Nephron progenitor cell (in vitro differentiated cells): ENCODE data around the gene ZHX3.

Source experiments
- DNase-seq: peaks from one replicate; pipeline ENCODE4 v3.0.0; 2021
- H3K27ac Mint-ChIP-seq: 2 replicates; pipeline ENCODE4 v1.8.0; 2021; ENCODE audit warnings: mild to moderate bottlenecking, moderate library complexity, mixed read lengths
- H3K27me3 Mint-ChIP-seq: 2 replicates; pipeline ENCODE4 v1.8.0; 2021; ENCODE audit warnings: mild to moderate bottlenecking, low read depth, mixed read lengths; ENCODE audit not compliant: poor library complexity
- H3K36me3 Mint-ChIP-seq: 2 replicates; pipeline ENCODE4 v1.8.0; 2021; ENCODE audit warnings: low read depth, mixed read lengths
- H3K4me1 Mint-ChIP-seq: 2 replicates; pipeline ENCODE4 v1.8.0; 2021; ENCODE audit warnings: mixed read lengths
- H3K4me3 Mint-ChIP-seq: 2 replicates; pipeline ENCODE4 v1.8.0; 2021; ENCODE audit warnings: mild to moderate bottlenecking, moderate library complexity, mixed read lengths
- H3K9me3 Mint-ChIP-seq: 2 replicates; pipeline ENCODE4 v1.8.0; 2021; ENCODE audit warnings: mild to moderate bottlenecking, moderate library complexity, mixed read lengths
- CTCF ChIP-seq: fragments of 200-600 bp; sonication (generic); IDR thresholded peaks from 2 replicates; pipeline ENCODE4 v1.5.0; 2021; ENCODE audit warnings: antibody characterized with exemption

The ZHX3 gene

GRCh38 chr20:41278936-41279335 lies 38.6 kb downstream of the ZHX3 start:
- no peak for TF ChIP-seq CTCF
- peaks cover 14% of the 10 kb centered on the region for H3K4me1 Mint-ChIP-seq
- H3K27ac Mint-ChIP-seq, result no peak overlapping the region
- H3K4me3 Mint-ChIP-seq, result no peak overlapping the region
- H3K27me3 Mint-ChIP-seq, result peaks cover 12% of the 10 kb centered on the region
- DNase-seq, result no peak
- no peaks in the 10 kb centered on the region for H3K9me3 Mint-ChIP-seq
- no peaks in the 10 kb centered on the region for H3K36me3 Mint-ChIP-seq

GRCh38 chr20:41277049-41277448 lies 40.5 kb downstream of the ZHX3 start:
- Mint-ChIP-seq H3K9me3 (no peaks in the 10 kb centered on the region), H3K4me1 (peaks cover 14% of the 10 kb centered on the region), H3K27ac (no peak overlapping the region), H3K4me3 (no peak overlapping the region), H3K36me3 (no peaks in the 10 kb centered on the region), H3K27me3 (peaks cover 12% of the 10 kb centered on the region)
- TF ChIP-seq CTCF, result no peak
- DNase-seq, result no peak

- no peak for DNase-seq
- Mint-ChIP-seq H3K4me1 (peaks cover 14% of the 10 kb centered on the region), H3K36me3 (no peaks in the 10 kb centered on the region), H3K27me3 (peaks cover 12% of the 10 kb centered on the region), H3K27ac (peak overlapping the region; percentile 12), H3K9me3 (no peaks in the 10 kb centered on the region), H3K4me3 (no peak overlapping the region)
- no peak for TF ChIP-seq CTCF
These were observed 41.2 kb downstream of the ZHX3 start for GRCh38 chr20:41276317-41276751.

- H3K4me1 Mint-ChIP-seq, result peaks cover 14% of the 10 kb centered on the region
These were observed 42.2 kb downstream of the ZHX3 start for GRCh38 chr20:41275301-41275731.

GRCh38 chr20:41274152-41274551 lies 43.4 kb downstream of the ZHX3 start:
- DNase-seq, result no peak
- peaks cover 9% of the 10 kb centered on the region for H3K27me3 Mint-ChIP-seq
- no peak for TF ChIP-seq CTCF
- peaks cover 7% of the 10 kb centered on the region for H3K4me1 Mint-ChIP-seq
- no peaks in the 10 kb centered on the region for H3K9me3 Mint-ChIP-seq
- no peak overlapping the region for H3K27ac Mint-ChIP-seq
- no peaks in the 10 kb centered on the region for H3K36me3 Mint-ChIP-seq
- no peak overlapping the region for H3K4me3 Mint-ChIP-seq

More at GRCh38 chr20:41275301-41275731, 42.2 kb downstream of the ZHX3 start:
- DNase-seq, result no peak
- Mint-ChIP-seq H3K9me3 (no peaks in the 10 kb centered on the region), H3K4me3 (no peak overlapping the region), H3K27me3 (peaks cover 9% of the 10 kb centered on the region), H3K27ac (no peak overlapping the region), H3K36me3 (no peaks in the 10 kb centered on the region)
- TF ChIP-seq CTCF, result no peak

- Mint-ChIP-seq H3K9me3 (no peaks in the 10 kb centered on the region), H3K4me3 (no peak overlapping the region), H3K27ac (no peak overlapping the region), H3K27me3 (peaks cover 9% of the 10 kb centered on the region), H3K4me1 (peaks cover 5% of the 10 kb centered on the region), H3K36me3 (no peaks in the 10 kb centered on the region)
- DNase-seq, result no peak
- TF ChIP-seq CTCF, result no peak
These were observed 44.1 kb downstream of the ZHX3 start for GRCh38 chr20:41273445-41273844.
